ENCODE results near the gene ZNF260.

DNA sequence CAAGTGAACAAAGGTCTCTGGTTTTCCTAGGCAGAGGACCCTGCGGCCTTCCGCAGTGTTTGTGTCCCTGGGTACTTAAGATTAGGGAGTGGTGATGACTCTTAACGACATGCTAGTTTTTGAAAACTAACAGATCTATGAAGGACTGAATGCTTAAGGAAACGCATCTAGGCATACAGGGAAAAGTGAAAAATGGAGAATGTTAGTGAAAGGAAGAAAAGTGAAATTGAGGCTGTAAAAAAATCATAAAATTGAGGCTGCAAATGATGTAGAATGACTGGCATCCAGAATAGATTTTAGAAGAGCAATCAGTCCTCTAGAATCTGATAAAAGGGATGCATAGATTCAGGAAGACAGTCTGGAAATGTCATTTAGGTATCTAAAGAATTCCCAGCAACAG is 3.5 kb downstream of the ZNF260 start:
- TF ChIP-seq, protein P1, sequence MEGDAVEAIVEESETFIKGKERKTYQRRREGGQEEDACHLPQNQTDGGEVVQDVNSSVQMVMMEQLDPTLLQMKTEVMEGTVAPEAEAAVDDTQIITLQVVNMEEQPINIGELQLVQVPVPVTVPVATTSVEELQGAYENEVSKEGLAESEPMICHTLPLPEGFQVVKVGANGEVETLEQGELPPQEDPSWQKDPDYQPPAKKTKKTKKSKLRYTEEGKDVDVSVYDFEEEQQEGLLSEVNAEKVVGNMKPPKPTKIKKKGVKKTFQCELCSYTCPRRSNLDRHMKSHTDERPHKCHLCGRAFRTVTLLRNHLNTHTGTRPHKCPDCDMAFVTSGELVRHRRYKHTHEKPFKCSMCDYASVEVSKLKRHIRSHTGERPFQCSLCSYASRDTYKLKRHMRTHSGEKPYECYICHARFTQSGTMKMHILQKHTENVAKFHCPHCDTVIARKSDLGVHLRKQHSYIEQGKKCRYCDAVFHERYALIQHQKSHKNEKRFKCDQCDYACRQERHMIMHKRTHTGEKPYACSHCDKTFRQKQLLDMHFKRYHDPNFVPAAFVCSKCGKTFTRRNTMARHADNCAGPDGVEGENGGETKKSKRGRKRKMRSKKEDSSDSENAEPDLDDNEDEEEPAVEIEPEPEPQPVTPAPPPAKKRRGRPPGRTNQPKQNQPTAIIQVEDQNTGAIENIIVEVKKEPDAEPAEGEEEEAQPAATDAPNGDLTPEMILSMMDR (IDR thresholded peaks at IDR 0.05), result no peak
- TF ChIP-seq EP300 (IDR thresholded peaks at IDR 0.05) (no peak), POLR2AphosphoS5 (IDR thresholded peaks at IDR 0.05) (no peak)
